HFF-Myc (cell line): ENCODE data around the gene KHDC4.

Experiments used
- DNase-seq: peaks from one replicate; pipeline ENCODE4 v3.0.0-alpha.2; 2011; ENCODE audit warnings: low read depth; ENCODE audit errors: extremely low read depth
- H3K4me3 ChIP-seq: replicated peaks from 2 replicates; pipeline ENCODE4 v1.5.1; 2011; ENCODE audit warnings: low read depth, mild to moderate bottlenecking, control low read depth, low read length
- CTCF ChIP-seq: IDR thresholded peaks from 2 replicates; pipeline ENCODE4 v1.5.1; 2012; ENCODE audit warnings: mild to moderate bottlenecking, low read depth, low read length, control low read depth; ENCODE audit errors: missing control alignments

Gene KHDC4

GRCh38 chr1:155873860-155874259, 60.4 kb downstream of the KHDC4 start:
- peak; percentile 38 for DNase-seq
- TF ChIP-seq CTCF = no peak
- no peak overlapping the region for H3K4me3 ChIP-seq

- no peak for TF ChIP-seq CTCF
- DNase-seq = no peak
- no peak overlapping the region for H3K4me3 ChIP-seq
These were observed 61.7 kb downstream of the KHDC4 start for GRCh38 chr1:155872527-155872926.

- no peak for DNase-seq
- TF ChIP-seq CTCF = no peak
- no peak overlapping the region for H3K4me3 ChIP-seq
These were observed 62.8 kb downstream of the KHDC4 start for GRCh38 chr1:155871390-155871789.

GRCh38 chr1:155867766-155868165, 66.4 kb downstream of the KHDC4 start:
- no peak overlapping the region for H3K4me3 ChIP-seq
- no peak for TF ChIP-seq CTCF
- no peak for DNase-seq

GRCh38 chr1:155864393-155864792, 69.8 kb downstream of the KHDC4 start:
- no peak for TF ChIP-seq CTCF
- H3K4me3 ChIP-seq = no peak overlapping the region
- no peak for DNase-seq
